GM21526 (cell line): ENCODE measurements around the gene TBK1.
"Not testable (repeated sequence)": the region's sequence is repeated elsewhere in the genome, so short reads cannot be mapped to it uniquely, and the experiment has no call there.

Experiments used
- ATAC-seq: cut with Tn5 transposase; IDR thresholded peaks from one replicate; pipeline ENCODE4 v1.9.1; 2021; ENCODE audit warnings: moderate library complexity; ENCODE audit not compliant: unreplicated experiment, low FRiP score

The TBK1 gene

GRCh38 chr12:64538121-64538520, 86.2 kb downstream of the TBK1 start:
- ATAC-seq = no peak

GRCh38 chr12:64542409-64543047, 90.6 kb downstream of the TBK1 start:
- not testable (repeated sequence) for ATAC-seq

- no peak for ATAC-seq
Measured at GRCh38 chr12:64544371-64545080, 92.6 kb downstream of the TBK1 start.

- no peak for ATAC-seq
Measured at GRCh38 chr12:64545081-64545382, 93.1 kb downstream of the TBK1 start.

- ATAC-seq = no peak
Measured at GRCh38 chr12:64549108-64549507, 97.2 kb downstream of the TBK1 start.

- no peak for ATAC-seq
Measured at GRCh38 chr12:64550755-64551154, 98.8 kb downstream of the TBK1 start.

GRCh38 chr12:64551676-64552075, 99.8 kb downstream of the TBK1 start:
- ATAC-seq = no peak
